GM19467 (cell line): ENCODE measurements around the gene MSTO1.
"Not testable (repeated sequence)": the region's sequence is repeated elsewhere in the genome, so short reads cannot be mapped to it uniquely, and the experiment has no call there.

Source experiments
- ATAC-seq: cut with Tn5 transposase; IDR thresholded peaks from one replicate; pipeline ENCODE4 v1.9.1; 2021; ENCODE audit warnings: mild to moderate bottlenecking, moderate library complexity; ENCODE audit not compliant: unreplicated experiment

MSTO1 gene

DNA sequence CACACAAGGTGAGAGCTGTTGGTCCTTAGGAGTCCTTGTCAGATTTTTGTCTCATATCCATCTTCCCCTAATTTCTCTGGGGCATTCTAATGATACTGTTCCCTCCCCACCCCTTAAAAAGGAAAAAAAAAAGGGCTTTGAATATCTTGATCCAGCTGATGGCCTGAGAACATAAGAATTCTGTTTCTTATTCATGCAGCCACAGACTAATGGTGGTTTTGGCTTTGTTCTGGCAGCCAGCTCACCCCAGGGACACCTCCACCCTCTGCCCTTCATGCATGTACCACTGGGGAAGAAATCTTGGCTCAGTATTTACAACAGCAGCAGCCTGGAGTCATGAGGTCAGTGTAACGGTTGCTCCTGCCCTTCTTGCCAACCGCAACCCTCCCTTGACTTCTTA is 3.2 kb downstream of the MSTO1 start:
- not testable (repeated sequence) for ATAC-seq

DNA sequence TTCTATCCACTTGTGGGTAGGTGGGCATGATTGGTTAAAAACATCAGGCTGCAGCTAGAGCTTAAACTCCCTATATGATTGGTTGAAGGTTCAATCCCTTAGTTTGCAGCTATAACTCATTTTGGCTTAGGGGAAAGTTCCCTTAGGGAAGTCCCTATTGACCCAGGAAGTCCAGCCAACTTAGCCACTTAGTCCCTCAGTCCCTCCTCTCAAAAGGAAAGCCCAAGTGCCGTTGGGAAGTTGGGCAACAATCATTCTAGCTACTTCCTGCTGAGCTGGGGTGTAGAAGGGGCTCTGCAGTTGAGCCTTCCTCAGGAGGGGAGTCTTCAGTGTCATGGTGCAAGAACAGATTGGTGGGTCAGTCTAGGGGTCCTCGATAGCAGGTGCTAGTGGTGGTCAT is 12.2 kb downstream of the MSTO1 start:
- no peak for ATAC-seq

DNA sequence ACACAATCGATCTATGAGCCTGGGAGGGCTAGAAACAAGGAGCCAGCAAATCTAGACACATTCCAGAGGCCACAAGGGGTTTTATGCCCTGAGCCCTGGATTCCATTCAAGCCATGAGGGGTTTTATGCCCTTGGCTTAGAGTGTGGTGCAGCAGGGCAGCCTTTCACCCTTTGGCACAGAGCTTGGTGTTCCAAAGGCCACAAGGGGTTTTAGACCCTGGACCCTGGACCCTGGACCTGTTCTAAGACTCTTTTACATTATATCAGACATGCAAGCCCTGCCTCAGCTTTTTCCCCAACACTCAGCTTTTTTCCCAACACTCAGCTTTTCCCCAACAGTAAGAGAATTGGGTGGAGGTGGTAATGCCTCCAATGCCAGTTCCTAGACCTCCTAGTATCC is 13.3 kb downstream of the MSTO1 start:
- no peak for ATAC-seq

DNA sequence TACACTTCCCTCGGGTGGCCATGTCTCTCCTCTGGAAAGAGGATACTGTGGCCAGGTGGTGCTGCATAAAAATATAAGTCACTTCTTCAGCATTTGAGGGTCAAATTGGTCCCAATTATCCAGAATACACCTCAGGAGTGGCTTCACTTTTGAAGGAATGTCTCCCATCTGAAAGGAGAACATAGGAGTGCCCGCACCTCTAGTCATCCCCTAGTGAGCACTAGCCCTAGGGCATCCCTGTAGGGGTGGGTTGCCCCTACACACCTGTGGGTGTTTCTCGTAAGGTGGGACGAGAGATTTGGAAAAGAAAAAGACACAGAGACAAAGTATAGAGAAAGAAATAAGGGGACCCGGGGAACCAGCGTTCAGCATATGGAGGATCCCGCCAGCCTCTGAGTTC is 16.4 kb downstream of the MSTO1 start:
- not testable (repeated sequence) for ATAC-seq

DNA sequence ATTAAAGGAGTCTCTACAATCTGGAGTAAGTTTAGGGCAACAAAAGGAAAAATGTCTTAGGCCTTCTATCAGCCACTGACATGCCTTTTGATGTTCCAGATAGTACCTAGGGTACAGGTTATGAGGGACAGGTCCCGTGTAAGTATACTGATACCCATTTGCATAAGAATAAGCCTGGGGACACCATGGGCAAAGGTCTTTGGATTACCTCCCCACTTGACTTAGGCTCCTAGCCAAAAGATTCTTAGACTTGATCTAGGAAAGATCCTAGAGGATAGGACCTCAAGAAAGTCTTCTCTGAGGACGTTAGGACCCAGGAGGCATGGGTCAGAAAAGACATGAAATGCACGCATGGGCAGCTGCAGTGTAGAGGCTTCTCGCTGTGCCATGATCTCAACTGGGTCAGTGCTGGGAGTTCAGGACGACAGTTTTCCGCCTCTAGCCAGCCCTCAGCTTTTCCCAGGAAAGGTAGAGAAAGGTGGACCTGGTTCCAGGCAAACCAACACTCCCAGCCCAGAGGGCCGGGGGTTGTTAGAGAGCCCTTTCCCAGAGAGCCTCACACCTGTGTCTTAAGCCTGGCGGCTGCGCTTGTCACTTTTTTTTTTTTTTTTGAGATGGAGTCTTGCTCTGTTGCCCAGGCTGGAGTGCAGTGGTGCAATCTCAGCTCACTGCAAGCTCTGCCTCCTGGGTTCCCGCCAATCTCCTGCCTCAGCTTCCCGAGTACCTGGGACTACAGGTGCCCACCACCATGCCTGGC is 26.6 kb downstream of the MSTO1 start:
- ATAC-seq: no peak

DNA sequence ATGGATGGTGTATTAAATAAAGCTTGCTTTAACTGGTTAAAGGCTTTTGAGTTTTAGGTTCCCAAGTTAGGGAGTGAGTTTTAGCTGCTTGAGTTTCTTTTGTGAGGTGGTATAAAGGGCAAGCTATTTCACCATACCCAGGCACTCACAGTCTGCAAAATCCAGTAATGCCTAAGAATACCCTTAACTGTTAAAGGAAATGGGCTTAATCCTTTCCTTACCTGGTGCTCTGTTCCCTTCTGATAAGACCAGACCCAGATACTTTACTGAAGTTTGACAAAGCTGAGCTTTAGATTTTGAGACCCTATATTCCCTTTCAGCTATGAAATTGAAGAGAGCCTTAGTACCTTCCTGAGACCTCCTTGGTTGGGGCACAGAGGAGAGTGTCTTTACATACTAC is 30.3 kb downstream of the MSTO1 start:
- no peak for ATAC-seq

DNA sequence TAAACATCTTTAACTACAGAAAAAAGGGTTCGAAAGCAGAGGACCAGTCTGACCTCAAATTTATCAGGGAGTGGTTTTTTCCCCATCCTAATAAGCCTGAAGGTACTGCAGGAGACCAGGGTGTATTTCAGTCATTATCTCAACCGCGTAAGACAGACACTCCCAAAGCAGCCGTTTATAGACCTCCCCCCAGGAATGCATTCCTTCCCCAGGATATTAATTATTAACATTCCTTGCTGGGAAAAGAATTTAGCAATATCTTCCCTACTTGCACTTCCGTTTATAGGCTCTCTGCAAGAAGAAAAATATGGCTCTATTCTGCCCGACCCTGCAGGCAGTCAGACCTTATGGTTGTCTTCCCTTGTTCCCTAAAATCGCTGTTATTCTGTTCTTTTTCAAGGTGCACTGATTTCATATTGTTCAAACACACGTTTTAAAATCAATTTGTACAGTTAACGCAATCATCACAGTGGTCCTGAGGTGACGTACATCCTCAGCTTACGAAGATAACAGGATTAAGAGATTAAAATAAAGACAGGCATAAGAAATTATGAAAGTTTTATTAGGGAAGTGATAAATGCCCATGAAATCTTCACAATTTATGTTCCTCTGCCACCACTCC is 32.7 kb downstream of the MSTO1 start:
- not testable (repeated sequence) for ATAC-seq

DNA sequence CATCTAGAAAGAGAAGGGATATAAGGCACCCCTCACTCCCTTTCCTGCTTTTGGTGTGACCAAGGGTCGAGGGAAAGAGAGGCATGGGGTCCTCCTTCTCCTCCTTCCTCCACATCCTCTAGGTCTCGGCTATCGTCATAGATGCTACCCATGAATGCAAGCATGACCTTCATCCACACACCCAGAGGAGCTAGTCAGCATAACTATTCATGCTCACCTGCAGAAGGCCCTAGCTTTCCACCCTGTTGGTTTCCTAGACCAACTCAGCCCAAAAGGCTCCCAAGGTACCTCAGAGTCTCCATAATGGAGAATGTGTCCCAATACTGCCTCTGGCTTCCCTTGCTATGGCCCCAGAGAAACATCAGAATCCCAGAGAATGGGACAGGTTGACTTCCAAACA is 33.2 kb downstream of the MSTO1 start:
- no peak for ATAC-seq

DNA sequence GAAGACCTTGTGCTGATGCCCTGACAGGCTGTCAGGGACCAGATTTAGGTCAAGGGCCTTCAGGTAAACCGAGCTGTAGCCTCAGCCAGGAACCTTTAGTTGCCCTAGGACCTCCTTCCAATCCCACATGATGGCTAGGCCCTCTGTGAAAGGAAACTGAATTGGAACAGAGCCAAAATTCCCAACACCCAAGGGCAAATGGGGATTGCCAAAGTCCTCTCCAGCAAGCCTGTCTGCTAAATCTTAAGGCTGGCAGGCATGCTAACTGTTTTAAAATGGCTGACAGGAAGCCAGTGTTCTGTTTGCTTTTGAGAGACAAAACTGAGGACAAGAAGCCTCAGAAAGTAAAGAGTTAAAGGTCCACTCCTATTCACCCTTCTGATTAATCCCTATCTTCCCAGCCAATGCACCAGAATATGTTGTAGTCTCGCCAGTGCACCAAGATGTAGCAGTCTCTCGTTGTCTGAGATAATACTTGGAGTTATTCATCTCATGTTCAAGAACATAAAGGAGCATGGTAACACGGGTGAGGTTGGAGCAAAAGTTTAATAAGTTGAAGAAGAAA is 35.1 kb downstream of the MSTO1 start:
- no peak for ATAC-seq

DNA sequence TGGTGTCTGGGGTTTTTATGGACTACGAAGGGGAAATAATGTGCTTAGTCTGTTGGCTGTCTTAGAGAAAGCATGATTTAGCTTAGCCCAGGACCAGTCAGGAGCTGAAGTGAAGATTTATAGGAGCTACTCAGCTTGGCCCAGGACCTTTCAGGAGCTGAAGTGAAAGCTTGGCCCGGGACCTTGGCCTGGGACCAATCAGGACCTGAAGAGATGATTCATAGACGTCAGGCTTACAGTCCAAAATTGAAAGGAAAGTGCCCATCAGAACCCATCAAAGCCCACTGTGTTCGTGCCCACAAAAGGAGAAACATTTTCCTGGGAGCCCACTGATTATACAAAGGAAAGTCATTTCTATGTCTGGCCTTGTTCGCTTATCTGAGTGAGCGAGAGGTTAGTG is 35.6 kb downstream of the MSTO1 start:
- no peak for ATAC-seq

DNA sequence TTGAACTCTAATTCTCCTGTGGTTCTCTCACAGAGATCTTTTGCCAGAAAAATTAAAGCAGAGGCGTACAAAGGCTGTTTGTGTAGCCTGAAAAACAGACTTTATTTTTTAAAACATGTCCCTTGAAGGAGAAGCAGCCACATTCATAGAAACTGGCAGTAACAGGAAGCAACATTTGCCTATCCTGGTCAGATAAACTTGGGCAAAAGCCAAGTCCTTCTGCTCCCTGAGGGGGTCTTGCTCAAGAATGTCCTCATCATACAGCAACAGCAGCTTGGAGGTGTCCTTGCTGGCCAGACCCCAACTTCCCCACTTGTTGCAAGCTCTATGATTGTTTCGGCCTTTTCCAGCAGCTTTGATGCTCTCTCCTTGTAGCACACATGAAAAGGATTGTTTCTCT is 36.3 kb downstream of the MSTO1 start:
- no peak for ATAC-seq

DNA sequence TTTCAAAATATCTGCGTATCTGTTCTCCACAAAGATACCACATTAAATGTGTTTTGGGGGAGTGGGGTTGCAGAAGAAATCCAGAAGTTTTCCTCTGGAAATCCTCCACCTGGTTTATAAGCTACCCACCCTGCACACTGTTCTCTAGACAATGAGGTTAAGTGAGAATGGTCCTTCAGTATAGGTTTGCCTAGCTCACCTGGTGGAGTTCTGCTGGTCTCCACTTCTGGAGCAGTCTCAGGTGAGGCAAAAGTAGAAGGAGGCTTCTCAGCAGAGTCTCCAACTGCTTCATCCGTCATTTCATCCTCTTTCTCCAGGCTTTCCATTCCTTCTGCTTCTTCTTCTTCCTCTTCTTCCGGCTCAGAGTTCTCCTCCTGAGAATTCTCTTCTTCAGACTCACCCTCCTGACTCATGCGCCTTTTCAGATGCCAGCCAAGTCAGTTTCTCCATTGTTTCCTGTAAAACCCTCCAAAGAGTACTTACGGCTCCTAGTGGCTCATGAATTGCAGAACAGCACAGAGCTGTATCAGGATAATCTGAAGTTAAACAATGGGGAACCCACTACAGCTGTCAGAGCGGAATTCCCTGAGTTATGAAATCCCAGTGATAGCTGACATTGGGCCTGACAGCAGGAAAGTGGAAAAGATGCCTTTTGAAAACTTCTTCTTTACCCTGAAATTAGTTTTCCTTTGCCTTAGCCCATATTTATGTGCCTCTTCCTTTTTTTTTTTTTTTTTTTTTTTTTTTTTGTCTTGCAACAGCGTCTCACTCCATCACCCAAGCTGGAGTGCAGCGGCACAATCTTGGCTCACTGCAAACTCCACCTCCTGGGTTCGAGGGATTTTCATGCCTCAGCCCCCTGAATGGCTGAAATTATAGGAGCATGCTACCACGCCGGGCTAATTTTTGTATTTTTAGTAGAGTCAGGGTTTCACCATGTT is 38.5 kb downstream of the MSTO1 start:
- no peak for ATAC-seq

DNA sequence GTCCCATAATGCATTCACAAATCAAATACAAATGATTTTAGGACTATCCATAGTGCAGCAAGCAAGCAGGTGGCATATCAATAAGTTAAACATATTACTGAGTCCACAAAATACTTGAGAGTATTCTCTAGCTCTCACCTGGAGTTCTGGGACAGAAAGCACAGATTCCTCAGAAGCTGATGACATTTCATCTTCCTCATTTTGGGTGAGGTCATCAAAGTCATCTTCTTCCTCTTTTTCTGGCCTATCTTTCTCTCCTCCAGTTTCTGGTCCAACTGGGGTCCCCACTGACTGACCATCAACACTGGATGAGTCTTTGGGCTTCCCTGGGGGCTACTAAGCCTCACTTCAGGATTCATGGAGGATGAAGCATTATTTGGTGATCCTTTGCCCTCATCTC is 39.7 kb downstream of the MSTO1 start:
- no peak for ATAC-seq

DNA sequence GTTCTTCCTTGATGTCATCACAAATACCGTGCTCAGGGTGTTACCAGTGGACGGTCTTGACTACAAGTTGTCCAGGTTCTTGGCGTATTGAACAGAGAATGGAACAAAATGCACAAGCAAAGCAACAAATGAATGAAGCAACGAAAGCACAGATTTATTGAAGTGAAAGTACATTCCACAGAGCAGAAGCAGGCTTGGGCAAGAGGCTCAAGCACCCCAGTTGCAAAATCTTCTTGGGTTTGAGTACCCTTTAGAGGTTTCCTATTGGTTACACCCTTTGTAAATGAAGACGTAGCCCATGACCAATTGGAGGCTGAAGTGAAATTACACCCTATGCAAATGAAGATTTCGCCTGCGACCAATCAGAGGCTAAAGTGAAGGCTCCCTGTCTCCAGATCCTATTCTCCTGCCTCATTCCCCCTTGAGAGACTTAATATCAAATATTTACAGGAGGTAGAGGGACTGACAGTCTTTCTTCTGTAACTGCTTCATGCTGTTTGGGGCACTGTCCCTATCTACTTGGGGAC is 40.3 kb downstream of the MSTO1 start:
- no peak for ATAC-seq

DNA sequence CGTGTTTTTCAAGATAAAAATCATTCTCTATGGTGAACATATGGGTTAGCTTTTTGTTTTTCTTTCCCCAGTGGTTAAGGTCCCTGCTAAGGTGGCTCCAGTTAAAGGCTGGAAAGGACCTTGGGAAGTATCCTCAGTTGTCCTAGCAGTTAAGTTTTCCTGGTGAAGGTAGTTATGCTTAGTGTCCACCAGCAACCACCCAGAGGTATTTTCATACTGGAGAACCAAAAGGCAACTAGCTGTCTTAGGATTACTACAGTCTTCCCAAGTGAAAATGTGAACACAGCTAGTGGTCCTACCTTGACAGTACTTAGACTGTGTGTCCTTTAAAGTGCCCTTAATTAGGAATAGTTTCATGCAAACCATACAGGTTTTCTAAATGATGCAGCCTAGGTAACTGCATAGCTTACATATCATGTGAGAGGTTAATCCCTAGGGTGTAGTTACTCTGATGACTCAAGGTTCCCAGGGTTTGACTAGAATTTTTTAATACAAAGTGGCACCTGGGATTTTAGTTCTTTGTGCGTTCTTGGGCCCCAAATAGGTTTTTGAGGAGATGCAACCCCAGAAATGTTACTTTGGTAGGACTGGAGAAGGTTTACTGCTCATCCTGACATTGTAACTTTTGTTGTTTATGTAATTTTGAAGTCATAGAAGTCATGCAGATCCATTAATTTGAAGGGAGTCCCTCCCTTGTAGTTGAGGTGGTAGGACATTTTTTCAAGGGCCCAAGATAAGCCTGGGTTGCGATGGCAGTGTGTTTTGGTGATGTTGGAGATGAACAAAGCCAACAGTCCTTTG is 42.0 kb downstream of the MSTO1 start:
- no peak for ATAC-seq

DNA sequence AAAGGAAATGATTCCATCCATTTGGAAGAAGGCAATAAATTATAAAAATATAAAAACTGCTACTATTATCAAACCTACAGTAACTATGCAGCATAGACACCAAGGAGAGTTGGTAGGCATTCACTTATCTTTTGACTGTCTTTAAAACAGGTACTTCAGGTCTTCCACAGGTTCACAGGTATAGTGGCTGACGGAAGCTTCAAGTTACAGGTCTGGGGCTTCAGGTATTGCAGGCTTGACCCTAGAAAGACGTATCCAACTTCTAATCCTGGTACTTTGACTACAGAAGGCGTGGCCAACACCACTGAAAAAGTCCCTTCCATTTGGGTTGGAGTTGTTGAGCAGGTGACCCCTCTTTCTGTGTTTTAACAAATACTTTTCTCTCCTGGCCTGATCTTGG is 42.9 kb downstream of the MSTO1 start:
- no peak for ATAC-seq

DNA sequence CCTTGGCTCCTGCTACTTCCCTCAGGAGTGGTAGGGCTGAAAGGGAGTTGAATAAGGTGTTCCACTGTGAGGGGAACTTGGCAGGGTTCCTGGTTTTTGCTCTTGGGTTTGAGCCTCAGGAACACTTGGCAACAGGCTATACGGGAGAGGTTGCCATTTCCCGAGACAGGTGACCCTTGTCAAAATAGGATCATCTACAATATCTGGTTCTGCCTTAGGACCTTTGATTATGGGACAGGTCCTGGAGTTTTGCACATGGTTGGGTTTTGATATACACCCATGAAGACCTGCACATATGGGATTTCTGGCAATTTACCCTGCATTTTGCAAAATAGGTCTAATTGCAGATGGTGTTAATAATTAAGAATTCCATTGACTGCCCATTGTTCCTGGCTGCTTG is 47.4 kb downstream of the MSTO1 start:
- no peak for ATAC-seq

DNA sequence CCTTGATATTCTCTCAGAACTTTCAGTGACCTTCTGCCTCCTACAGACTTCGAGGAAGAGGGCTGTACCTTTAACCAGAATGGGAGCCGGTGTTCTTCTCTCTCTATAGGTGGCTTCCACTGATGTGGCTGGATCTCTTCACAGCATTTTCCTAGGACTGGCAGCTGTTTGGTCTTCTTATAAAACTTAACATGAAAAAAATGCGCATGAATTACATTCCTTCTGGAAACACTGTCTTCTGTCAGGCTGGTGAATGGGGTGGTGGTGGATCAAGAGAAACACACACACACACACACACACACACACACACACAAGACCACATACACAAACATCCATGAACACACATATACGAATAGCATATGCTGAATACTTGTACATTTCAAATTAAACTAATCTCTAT is 51.2 kb downstream of the MSTO1 start:
- ATAC-seq: not testable (repeated sequence)
